HG02840 (cell line): Measurements from ENCODE around the gene OR6C70.

Experiments used
- ATAC-seq: cut with Tn5 transposase; IDR thresholded peaks from one replicate; pipeline ENCODE4 v1.9.1; 2021; ENCODE audit warnings: mild to moderate bottlenecking, moderate library complexity, moderate number of reproducible peaks; ENCODE audit not compliant: unreplicated experiment, low FRiP score

OR6C70 gene

DNA sequence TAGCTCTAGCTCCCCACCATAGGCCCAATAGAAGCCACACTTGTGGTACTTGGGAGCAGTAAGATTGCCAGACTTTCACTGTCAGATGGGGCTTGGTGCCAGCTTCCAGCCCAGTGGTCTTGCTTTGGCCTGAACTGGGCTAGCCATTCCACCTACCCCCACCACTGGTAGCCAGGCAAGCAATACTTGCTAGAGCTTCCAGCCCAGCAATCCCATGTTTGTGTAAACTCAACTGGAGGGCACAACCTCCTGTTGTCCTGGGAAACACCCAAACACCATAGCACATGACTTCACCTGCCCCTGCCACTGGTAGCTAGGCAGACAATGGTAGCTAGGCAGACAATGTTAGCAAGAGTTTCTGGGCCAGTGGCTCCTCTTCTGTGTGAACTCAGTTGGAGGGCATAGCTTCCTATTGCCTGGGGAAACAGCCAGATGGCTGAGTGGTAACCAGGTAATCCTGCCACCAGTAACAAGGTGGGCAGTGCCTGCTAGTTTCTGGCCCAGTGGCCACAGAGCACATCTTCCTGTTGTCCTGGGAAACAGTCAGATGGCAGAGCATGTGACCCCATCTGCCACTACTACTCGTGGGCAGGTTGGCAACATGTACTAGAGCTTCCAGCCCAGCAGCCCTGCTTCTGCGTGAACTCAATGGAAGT lies 49.5 kb downstream of the OR6C70 start:
- ATAC-seq: no peak
